Measurements from ENCODE around the gene RMND5B.
"Not testable (repeated sequence)": the region's sequence is repeated elsewhere in the genome, so short reads cannot be mapped to it uniquely, and the experiment has no call there.

The RMND5B gene

GRCh38 chr5:178130576-178131445, at the start of gene RMND5B:
Gene RMND5B, plus strand, starts transcription at chr5:178131014. Its CDS starts 7,106 bp downstream, at chr5:178138120.
- no peak for DNase-seq (ENCODE audit: low read depth, low spot score)

DNA sequence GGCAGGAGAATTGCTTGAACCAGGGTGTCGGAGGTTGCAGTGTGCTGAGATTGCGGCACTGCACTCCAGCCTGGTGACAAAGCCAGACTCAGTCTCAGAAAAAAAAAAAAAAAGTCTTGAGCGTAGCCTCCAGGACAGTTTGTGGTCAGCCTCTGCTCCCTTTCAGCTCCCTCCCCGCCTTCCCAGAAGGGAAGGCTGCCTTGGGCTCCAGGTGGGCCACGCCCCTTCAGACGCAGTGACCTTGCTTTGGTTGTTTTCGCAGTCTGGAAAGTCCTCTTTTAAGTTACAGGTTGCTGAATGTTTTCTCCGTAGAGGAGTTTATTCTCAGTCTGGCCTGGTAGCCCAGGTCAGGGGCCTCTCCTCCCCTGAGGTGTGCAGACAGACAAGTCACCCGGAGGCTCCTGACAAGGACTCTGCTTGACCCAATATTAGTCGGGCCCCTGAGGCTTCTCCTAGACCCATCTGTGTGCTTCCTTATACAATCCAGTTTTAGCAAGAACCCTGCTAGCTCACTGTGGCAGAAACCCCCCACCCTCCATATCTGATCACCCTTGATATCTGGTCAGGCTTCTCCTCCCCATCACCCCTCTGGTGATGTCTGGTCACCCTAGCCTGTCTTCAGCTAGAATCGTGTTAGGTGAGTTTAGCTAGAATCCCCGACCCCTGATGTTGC, 49.1 kb upstream of the RMND5B start:
- DNase-seq (ENCODE audit: low read depth, low spot score): no peak

GRCh38 chr5:178083922-178084321, 46.9 kb upstream of the RMND5B start:
- no peak for DNase-seq (ENCODE audit: low read depth, low spot score)

- no peak for DNase-seq (ENCODE audit: low read depth, low spot score)
These were observed 45.5 kb upstream of the RMND5B start for GRCh38 chr5:178085316-178085715.

GRCh38 chr5:178086266-178086665, 44.5 kb upstream of the RMND5B start:
- no peak for DNase-seq (ENCODE audit: low read depth, low spot score)

GRCh38 chr5:178087199-178087598, 43.6 kb upstream of the RMND5B start:
- not testable (repeated sequence) for DNase-seq (ENCODE audit: low read depth, low spot score)

DNA sequence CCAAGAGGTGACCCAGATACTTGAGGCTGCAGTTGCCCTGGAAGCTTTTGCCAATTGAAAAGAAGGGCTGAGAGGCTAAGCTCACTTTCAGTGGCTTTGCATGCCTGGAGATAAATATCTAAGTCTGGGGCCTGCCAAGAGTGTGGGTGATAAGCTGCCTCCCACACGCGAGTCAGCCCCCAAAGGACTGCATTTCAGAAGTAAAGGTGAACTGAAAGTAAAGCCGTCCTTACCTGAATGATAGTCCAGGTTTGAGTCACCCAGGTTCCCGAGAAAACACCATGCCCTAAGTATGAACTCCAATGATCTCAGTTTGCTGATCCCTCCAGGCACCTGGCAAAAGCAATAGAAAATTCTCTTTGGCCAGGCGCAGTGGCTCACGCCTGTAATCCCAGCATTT, 40.0 kb upstream of the RMND5B start:
- no peak for DNase-seq (ENCODE audit: low read depth, low spot score)

GRCh38 chr5:178093134-178093533, 37.7 kb upstream of the RMND5B start:
- no peak for DNase-seq (ENCODE audit: low read depth, low spot score)

- DNase-seq (ENCODE audit: low read depth, low spot score): no peak
These were observed 36.5 kb upstream of the RMND5B start for GRCh38 chr5:178094345-178094744.

DNA sequence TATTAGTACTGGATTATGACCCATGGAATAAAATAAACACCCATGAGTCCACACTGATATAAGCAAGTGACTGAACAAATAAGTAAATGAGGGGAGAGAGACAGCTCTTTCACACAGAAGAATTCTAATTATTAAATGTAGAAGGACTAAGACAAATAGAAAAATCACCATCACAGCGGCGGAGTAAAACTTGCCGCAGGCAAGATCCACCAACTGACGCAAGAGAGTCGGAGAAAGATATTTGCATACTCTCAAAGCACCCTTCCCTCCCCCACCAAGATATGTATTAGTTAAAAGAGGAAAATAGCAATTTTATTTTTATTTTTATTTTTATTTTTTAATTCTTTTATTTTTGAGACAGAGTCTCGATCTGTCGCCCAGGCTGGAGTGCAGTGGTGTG, 32.1 kb upstream of the RMND5B start:
- DNase-seq (ENCODE audit: low read depth, low spot score): no peak

DNA sequence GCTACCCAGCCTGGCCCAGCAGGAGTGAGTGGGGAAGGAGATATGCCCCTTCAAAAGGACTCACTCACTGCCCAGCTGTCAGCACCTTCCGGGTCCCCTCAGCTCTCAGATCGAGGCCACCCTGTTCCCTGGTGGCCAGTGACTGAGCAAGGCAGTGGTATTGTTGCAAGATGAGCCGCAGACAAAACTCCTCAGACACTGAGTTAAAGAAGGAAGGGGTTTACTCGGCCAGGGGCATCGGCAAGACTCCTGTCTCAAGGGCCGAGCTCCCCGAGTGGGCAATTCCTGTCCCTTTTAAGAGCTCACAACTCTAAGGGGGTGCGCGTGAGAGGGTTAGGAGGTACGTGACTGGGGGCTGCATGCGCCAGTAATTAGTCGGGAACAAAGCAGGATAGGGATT, 27.2 kb upstream of the RMND5B start:
- DNase-seq (ENCODE audit: low read depth, low spot score): no peak

DNA sequence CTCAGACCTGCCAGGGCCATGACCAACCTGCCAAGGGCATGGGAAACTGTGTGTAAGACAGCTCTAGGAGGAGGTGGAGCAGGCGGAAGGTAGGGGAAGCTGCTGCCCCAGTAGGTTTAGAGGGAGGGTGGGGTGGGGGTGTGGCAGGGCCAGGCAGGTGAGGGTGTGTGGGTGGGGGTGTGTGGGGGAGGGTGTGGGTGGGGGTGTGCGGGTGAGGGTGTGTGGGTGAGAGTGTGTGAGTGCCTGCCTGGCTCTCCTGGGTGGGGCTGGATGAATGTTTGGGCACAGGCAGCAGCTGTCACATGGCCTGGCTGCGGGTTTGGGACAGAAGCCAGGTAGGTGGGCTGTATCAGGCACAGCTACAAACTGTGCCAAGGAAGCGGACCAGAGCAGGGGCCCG, 26.3 kb upstream of the RMND5B start:
- DNase-seq (ENCODE audit: low read depth, low spot score): no peak

DNA sequence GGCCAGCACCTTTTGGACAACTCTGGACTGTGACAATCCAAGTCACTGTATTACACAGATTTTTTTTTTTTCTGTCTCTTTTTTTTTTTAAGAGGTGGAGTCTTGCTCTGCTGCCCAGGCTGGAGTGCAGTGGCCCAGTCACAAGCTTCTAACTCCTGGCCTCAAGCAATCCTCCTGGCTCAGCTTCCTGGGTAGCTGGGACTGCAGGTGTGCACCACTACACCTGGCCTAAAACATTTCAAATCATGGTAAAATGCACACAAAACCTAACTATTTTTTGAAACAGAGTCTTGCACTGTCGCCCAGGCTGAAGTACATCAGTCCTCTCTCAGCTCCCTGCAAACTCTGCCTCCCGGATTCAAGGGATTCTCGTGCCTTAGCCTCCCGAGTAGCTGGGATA, 24.7 kb upstream of the RMND5B start:
- DNase-seq (ENCODE audit: low read depth, low spot score): no peak

- DNase-seq (ENCODE audit: low read depth, low spot score): no peak
These were observed 24.1 kb upstream of the RMND5B start for GRCh38 chr5:178106556-178107239.

DNA sequence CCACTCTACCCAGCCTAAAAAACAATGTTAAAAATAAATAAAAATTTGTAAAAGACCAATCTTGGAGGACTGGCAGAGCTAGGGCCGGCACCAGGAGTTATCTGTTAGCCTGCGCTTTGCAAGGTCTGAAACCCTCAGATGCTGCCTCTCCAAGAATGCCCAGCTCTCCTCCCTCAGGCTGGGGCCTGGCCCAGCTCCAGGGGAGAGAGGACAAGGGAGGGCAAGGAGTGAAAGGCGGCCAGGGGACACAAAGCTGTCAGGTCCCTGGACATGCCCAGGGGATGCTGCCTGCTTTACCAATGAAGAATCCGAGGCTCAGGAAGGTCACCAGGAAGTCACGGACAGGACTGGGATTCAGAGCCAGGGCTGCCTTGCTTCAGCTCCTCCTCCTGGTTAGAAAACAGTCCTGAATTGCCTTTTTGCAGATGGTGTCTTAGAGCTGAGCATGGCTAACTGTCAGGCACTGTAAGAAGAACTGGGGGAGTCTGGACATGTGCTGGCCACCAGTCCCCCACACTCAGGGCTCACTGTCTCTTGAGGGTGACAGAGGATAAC, 23.0 kb upstream of the RMND5B start:
- DNase-seq (ENCODE audit: low read depth, low spot score): no peak

- DNase-seq (ENCODE audit: low read depth, low spot score): no peak
These were observed 22.4 kb upstream of the RMND5B start for GRCh38 chr5:178108446-178108845.

DNA sequence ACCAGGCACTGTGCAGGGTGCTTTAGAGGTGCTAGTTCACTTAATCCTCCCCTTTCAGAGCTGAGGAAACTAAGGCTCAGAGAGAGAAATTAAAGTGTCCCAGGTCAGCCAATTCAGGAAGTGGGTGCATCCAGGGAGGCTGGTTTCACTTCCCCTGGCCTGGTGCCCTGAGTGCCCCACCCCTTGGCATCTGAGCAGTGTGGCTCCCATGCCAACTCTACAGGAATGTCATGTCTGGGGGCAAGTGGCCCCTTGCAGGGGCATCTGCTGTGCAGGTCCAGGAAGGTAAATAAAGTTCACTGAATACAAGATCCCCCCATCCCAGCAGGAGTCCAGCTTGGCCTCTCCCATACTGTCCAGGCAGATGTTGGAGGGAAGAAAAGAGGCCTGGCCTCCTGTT, 21.8 kb upstream of the RMND5B start:
- no peak for DNase-seq (ENCODE audit: low read depth, low spot score)

DNA sequence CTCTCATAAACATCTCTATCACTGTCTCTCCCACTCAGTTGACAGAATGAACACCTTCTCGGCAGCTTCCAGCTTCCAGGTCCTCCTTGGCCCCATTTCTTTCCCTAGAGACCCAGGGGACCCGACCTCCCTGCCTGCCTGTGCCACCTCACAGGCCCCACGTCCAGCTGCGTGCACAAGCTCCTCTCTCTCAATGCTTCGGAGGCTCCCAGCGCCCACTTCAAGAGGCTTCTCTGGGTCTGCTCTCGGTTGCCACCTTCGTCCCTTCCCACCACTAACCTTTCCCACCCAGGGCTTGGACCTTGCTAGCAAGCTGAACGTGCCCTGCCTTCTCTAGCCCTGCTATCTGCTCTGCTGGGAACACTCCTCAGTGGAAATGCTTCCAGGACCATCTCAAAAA, 20.3 kb upstream of the RMND5B start:
- DNase-seq (ENCODE audit: low read depth, low spot score): no peak

DNA sequence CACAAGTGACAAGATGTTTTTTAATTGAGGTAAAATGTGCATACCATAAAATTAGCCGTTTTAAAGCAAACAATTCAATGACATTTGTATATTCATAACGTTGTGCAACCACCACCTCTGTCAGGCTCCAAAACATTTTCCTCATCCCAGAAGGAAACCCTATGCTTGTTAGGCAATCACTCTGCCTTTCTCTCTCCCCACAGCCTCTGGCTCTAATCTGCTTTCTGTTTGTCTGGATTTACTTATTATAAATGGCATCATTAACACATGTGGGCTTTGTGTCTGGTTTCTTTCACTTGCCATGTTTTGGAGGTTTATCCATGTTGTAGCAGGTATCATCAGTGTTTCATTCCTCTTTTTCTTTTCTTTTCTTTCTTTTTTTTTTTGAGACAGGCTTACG, 18.9 kb upstream of the RMND5B start:
- no peak for DNase-seq (ENCODE audit: low read depth, low spot score)

GRCh38 chr5:178112545-178112944, 18.3 kb upstream of the RMND5B start:
- no peak for DNase-seq (ENCODE audit: low read depth, low spot score)

DNA sequence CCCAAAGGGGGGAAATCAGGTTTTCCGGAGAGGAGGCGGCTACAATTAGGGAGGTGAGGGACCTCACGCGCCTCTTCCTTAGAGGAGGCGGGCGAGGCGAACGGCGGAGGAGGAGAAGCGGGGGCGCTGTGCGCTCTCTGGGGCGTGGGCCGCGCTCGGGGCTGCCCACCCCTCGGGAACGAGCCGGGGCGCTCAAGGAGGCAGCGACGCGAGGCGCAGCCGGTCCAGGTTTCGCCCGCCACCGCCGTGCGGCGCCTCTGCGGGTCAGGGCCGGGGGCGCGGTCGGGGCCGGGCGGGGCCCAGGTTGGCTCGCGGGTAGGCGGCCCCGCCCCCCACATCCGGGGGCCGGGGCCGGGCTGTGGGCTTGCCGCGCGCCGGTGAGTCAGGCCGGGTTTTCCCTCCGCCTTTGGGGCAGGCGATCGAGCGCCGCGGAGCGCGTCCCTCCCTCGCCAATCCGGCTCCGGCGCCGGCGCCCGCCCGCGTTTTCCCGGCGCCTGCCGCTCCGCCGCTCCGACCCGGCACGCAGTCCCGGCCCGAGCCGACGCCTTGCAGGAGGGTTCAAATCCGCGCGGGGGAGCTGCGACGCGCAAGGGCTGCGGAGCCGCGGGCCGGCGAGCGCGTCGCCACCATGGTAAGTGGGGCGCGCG, 17.6 kb upstream of the RMND5B start, which contains the start of gene N4BP3:
N4BP3 (plus strand) TSS at position 392 of the 647 bp plus-strand sequence. CDS start 6,052 bp downstream, outside the sequence.
- DNase-seq (ENCODE audit: low read depth, low spot score): no peak
